GM12873 (cell line): ENCODE data around the gene TENM4.

Experiments
- TF ChIP-seq, protein P1 (sequence below): IDR thresholded peaks from 2 replicates; pipeline ENCODE4 v1.5.1; 2012; ENCODE audit warnings: low read depth, mild to moderate bottlenecking, moderate library complexity, low read length, control low read depth; ENCODE audit not compliant: insufficient read depth; ENCODE audit errors: missing control alignments

The TENM4 gene

DNA sequence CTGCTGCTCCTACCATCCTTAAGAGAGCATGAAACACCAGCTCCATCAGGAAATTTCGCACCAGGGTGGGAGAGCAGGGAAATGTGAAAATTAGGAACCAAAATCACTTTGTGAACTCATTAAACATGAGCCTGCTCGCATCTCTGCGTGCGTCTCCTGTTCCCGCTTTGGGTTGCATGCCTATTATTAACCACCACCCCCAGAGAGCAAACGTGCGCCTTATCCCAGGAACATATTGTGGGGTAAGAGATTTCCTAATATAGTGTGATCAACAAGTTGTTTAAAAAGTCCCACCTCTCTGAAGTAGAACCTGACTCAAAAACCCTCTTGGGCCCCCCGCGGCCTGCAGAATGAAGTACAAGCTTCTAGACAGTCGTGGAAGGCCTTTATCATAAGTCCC lies 115.0 kb downstream of the TENM4 start:
- TF ChIP-seq, protein P1, sequence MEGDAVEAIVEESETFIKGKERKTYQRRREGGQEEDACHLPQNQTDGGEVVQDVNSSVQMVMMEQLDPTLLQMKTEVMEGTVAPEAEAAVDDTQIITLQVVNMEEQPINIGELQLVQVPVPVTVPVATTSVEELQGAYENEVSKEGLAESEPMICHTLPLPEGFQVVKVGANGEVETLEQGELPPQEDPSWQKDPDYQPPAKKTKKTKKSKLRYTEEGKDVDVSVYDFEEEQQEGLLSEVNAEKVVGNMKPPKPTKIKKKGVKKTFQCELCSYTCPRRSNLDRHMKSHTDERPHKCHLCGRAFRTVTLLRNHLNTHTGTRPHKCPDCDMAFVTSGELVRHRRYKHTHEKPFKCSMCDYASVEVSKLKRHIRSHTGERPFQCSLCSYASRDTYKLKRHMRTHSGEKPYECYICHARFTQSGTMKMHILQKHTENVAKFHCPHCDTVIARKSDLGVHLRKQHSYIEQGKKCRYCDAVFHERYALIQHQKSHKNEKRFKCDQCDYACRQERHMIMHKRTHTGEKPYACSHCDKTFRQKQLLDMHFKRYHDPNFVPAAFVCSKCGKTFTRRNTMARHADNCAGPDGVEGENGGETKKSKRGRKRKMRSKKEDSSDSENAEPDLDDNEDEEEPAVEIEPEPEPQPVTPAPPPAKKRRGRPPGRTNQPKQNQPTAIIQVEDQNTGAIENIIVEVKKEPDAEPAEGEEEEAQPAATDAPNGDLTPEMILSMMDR, result no peak

DNA sequence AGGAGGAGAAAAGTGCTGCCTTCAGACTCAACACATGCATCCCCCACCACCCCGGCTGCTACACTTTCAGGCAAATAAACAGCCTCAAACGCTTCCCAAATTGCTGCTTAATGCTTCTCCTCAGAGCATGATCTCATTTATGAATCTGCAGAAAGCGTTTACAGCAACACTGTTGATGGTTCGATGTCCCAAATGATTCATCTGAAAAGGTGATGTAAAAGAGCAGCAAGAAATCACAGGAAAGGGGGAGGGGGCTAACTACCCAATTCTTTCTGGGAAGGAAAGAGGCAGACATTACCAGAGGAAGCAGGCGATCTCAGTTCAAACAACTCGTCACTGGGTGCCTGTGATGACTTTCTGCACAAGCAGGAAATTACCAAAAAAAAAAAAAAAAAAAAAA lies 119.6 kb downstream of the TENM4 start:
- TF ChIP-seq, protein P1, result no peak

DNA sequence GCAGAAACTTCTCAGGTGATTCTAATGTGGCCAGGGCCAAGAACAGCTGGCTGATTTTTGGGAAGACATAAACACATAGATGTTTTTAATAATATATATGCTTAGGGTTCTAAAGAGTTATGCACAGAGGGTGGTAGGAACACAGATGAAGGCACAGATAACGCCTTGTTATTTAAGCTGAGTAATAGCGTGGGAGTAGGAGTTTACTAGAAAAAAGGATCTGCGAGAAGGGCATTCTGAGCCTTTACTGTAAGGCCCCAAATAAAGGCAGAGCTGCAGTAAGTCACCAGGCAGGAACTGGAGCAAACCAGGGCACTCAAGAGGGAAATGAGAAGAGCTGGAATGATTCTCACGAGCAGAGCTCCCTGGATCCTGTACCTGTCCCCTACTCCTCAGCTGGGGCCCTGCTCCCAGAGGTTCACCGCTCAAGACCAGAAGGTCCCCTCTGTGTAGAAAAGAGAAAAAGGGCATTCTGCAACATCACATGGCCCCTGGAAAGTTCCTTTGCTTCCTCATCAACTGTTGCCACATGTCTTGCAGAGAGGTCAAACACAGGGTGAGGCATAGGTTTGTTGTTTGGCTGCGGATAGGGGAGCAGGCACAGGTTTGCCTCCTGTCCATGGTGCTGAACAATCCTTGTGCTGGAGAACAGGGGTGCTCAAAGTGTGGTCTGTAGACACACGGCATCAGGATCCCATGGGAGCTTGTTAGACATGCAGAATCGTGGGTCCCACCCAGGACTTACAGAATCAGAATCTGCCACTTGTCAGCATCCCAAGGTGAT lies 125.7 kb downstream of the TENM4 start:
- TF ChIP-seq, protein P1, result no peak

DNA sequence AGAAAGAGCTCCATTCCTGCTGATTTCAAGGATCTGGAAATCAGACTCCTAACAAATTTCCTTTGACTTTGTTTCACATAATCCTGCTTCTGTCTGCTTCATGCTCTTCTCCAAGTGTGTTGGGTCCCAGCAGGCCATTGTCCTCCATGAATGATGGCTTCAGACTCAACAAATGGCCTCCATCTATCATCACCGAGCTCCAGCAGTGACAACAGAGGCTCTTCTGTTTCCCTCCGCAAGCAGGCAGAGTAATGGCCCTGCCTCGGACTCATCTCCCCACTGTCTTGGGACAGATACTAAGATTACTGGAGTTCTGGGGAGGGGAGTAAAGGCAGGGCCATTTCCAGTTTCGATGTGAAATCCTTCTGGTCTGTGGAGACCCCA lies 127.3 kb downstream of the TENM4 start:
- TF ChIP-seq, protein P1, result no peak

DNA sequence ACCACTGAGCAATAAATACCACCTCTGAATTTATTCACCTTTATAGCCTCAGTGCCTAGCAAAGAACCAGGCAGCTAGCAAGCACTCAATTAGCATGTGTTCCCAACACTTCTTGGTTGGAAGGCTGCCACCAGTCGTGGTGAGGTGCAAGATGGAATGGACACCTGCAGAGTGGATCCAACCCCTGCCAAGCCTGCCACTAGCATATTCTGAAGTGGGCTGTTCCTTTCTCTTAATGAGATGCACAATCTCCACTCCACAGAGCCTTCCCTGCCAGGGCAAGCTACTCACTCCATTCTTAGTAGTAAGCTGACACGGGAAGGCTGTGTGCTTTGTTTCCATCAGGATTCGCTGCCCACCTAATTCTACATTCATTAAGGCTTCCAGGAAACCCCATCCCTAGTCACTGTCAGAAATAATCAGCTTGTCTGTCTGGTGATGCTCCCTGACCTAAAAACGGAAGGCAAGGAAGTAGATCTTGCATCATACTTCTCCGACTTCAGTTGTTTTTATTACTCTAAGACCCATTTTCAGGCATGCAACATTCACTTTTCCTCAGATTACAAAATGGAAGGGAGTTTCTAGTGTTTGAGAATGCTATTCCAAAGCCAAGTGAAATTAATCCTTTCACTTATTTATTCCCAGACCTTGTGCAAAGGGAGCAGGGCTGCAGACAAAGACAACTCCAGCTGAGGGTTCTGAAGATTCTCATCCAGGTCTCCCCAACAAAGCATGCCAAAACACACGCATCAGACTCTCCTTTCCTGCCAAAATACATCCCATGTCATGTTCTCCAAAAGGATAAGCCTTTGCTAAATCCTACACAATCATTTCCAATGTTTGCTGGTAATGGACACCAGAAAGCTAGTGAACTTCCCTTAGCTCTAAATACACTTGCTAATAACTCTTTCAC lies 128.0 kb downstream of the TENM4 start:
- TF ChIP-seq, protein P1, result no peak

DNA sequence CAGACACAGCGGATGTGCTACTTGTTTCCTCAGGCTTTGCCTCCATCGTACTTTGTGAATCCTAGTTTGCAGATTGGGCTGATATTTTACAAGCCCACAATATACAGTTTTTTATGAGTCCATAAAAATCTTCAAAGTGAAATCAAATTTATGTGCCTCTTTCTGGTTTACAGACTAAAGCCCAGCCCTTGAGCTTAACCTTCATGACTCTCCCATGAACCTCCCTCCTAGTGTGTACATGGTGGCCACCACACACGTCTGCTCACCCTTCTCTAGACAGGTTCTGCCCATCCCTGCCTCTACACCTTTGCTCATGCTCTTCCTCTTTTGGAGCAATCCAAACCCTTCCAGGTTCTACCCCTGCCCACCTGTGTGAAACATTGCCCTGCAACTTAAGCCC lies 129.4 kb downstream of the TENM4 start:
- TF ChIP-seq, protein P1, result no peak

DNA sequence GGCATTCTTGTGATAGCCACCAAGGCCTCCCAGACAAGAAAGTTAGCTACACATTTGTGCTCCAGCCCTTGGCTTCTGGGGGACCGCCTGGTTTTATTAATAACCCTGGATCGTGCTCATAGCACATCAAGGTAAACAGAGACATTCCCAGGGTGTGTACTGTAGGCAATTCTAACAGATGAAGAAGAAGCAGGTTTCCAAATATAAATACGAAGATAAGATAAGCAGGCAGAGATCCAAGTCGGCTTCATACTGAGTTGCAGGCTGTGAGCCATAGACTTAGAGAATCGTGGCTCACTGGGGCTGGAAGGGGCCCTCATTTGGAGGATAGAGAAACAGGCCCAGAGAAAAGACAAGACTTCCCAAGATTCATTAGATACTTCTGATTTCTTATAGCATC lies 131.4 kb downstream of the TENM4 start:
- TF ChIP-seq, protein P1, result no peak
